HG02759 (cell line): ENCODE data around the gene OOSP2.
"Not testable (repeated sequence)": the region's sequence is repeated elsewhere in the genome, so short reads cannot be mapped to it uniquely, and the experiment has no call there.

Experiments used
- ATAC-seq: cut with Tn5 transposase; IDR thresholded peaks from one replicate; pipeline ENCODE4 v1.9.1; 2021; ENCODE audit warnings: mild to moderate bottlenecking, moderate library complexity; ENCODE audit not compliant: unreplicated experiment

OOSP2 gene, protein sequence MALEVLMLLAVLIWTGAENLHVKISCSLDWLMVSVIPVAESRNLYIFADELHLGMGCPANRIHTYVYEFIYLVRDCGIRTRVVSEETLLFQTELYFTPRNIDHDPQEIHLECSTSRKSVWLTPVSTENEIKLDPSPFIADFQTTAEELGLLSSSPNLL

DNA sequence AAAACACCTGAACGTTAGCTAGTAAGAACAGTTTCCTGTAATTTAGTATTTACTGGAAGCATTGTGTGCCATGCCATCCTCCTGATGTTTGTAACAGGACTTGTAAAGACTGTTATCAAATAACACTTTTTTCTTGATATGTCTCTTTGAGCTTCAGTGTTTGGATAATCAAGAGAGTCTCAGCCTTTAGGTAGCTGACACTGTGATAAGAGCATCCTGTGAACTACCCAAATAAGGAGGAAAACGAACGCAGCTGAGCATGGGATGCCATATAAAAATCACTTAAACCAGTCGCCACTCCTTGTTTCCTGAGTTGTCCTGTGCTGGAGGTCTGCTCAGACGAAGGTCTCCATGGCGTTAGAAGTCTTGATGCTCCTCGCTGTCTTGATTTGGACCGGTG, at the start of gene OOSP2:
Gene OOSP2 (plus strand): TSS at position 301 of the 400 bp plus-strand sequence. CDS start 51 bp downstream, at position 352.
- no peak for ATAC-seq

DNA sequence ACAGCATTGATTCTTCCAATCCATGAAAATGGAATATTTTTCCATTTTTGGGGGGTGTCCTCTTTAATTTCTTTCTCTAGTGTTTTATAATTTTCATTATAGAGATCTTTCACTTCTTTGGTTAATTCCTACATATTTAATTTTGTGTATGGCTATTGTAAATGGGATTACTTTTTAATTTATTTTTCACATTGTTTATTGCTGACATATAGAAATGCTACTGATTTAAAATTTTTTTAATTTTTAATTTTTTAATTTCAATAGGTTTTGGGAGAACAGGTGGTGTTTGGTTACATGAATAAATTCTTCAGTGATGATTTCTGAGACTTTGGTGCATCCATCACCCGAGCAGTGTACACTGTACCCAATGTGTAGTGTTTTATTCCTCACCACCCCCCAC, 49.8 kb upstream of the OOSP2 start:
- ATAC-seq = no peak

DNA sequence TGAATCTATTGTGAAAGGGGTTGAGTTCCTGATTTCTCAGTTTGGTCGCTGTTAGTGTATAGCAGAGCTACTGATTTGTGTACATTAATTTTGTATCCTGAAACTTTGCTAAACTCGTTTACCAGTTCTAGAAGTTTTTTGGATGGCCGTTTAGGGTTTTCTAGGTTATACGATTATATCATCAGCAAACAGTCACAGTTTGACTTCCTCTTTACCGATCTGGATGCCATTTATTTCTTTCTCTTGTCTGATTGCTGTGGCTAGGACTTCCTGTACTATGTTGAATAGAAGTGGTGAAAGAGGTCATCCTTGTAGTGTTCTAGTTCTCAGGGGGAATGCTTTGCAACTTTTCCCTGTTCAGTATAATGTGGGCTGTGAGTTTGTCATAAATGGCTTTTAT, 47.8 kb upstream of the OOSP2 start:
- no peak for ATAC-seq

DNA sequence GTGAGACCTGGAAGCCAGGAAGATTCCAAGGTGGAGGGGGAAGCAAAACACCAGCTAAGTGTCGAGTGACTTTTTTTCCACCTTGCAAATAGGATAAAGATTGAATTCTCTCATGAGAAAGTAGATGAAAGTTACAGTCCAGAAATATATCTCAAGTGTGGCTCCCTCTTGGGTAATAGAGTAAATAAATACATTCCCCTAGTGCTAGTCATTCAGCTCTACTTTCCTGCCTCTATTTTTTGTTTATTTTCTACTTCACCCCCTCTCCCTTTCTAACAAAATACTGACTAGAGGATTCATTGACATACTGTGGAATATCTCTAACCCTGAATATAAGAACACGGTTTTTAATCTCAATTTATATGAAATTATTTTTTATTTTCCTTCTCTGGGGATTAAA, 42.4 kb upstream of the OOSP2 start:
- no peak for ATAC-seq

DNA sequence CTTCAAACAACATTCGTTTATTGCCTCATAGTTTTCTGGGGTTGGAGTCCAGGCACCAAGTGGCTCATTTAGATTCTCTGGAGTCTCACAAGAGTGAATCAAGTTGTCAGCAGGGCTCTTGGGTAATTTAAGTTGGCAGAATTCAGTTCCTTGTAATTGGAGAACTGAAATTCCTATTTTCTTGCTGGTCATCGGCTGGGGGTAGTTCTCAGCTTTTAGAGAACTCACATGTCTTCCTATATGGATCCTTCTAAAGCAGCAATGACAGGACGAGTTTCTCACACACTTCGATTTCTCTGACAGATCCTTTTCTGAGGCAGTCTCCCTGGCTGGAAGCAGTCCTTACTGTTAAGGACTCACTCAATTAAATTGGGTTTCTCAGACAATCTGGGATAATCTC, 40.5 kb upstream of the OOSP2 start:
- no peak for ATAC-seq

DNA sequence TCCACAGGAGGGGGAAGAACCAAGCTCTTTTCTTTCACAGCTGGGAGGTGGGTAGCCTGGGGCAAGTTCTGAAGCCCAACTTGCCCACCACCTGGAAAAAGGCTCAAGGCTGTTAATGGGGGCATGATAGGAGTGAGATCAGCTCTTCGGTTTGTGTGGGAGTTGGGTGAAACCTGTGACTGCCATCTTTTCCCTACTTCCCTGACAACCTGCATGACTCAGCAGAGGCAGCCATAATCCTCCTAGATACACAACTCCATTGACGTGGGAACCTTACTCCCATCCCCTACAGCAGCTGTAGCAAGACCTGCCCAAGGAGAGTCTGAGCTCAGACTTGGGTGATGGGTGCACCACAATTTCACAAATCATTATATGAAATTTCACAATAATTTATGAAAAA, 36.5 kb upstream of the OOSP2 start:
- ATAC-seq = no peak

DNA sequence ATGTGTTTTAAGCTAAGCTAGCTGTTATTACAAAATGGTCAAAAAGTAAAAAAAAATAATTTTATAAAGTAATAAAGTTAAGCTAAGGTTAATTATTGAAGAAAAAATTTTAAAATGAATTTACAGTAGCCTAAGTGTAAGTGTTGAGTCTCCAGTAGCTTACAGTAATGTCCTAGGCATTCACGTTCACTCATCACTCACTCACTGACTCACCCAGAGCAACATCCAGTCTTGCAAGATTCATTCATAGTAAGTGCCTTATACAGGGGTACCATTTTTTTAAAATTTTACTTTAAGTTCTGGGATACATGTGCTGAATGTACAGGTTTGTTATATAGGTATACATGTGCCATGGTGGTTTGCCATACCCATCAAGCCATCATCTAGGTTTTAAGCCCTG, 34.8 kb upstream of the OOSP2 start:
- ATAC-seq = no peak

DNA sequence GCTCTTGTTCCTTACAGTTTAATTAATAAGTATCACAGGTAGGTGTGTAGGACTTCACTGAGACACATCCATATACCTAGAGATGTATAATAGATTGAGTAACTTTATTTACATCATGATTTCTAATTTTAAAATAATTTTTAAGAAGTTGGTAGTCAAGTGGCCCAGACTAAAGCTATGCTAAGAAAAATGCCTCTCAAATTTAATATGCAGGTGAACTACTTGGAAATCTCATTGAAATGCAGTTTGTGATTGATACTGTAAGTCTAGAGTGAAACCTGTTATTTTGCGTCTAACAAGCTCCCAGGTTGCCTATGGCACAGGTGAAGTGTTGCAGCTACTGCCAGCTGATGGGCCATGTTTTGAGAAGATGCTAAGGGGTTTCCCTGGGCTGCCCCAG, 23.3 kb upstream of the OOSP2 start, which contains the start of gene OOSP4B:
Gene OOSP4B (plus strand): TSS at position 301 of the 400 bp plus-strand sequence.
- ATAC-seq = no peak

DNA sequence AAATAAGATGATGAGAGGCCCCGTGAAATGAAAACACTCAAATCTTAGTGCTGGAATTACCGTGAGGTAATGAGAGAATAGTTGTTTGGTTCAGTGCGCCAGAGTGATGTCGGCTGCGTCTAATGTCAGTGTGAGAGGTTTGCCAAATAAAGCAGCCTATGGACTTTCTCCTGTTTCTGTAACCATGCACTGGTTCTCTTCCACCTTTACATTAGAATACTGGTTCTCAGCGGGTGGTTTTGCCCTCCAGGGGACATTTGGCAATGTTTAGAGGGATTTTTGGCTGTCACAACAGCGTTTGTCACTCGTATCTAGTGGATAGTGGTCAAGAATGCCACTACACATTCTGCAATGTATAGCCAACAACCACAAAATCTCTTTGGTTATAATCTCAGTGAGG, 22.2 kb upstream of the OOSP2 start:
- no peak for ATAC-seq

DNA sequence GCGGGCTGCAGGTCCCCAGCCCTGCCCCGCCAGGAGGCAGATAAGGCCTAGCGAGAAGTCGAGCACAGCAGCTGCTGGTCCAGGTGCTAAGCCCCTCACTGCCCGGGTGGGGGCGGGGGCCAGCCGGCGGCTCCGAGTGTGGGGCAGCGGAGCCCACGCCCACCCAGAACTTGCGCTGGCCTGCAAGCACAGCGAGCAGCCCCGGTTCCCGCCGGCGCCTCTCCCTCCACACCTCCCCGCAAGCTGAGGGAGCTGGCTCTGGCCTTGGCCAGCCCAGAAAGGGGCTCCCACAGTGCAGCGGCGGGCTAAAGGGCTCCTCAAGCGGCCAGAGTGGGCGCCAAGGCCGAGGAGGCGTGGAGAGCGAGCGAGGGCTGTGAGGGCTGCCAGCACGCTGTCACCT, 19.8 kb upstream of the OOSP2 start:
- ATAC-seq = not testable (repeated sequence)

DNA sequence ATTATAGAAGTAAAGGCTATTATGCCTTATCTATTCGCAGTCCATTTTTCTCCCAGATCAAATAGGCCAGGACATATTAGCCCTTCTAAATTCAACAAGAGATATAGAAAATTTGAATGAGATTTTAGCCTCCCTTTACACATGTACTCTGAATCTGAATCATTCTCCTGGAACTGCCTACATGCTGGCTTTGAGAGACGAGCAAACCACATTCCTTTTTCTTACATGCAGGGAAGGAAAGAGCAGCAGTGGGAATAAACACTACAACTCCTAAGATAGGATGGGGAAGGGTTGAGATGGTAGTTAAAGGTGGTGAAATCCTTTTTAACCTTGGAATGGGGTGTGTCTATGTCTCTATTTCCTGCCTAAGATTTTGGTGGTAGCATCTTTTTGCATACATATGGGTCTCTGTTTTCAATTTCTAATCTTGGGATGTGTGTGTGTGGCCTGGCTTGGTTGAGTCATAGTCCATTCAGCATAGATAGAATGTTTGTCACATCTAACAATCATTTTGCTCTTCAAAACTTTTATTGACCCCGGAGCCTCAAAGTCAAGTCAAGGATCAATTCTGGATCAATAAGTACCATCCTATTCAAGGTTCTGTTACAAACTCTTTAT, 11.1 kb upstream of the OOSP2 start:
- ATAC-seq = no peak

DNA sequence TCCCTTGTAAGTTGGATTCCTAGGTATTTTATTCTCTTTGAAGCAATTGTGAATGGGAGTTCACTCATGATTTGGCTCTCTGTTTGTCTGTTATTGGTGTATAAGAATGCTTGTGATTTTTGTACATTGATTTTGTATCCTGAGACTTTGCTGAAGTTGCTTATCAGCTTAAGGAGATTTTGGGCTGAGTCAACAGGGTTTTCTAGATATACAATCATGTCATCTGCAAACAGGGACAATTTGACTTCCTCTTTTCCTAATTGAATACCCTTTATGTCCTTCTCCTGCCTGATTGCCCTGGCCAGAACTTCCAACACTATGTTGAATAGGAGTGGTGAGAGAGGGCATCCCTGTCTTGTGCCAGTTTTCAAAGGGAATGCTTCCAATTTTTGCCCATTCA, 10.2 kb downstream of the OOSP2 start:
- not testable (repeated sequence) for ATAC-seq

DNA sequence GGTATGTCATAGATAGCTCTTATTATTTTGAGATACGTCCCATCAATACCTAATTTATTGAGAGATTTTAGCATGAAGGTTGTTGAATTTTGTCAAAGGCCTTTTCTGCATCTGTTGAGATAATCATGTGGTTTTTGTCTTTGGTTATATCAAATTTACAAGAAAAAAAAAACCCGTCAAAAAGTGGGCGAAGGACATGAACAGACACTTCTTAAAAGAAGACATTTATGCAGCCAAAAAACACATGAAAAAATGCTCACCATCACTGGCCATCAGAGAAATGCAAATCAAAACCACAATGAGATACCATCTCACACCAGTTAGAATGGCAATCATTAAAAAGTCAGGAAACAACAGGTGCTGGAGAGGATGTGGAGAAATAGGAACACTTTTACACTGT, 10.6 kb downstream of the OOSP2 start:
- ATAC-seq = not testable (repeated sequence)

DNA sequence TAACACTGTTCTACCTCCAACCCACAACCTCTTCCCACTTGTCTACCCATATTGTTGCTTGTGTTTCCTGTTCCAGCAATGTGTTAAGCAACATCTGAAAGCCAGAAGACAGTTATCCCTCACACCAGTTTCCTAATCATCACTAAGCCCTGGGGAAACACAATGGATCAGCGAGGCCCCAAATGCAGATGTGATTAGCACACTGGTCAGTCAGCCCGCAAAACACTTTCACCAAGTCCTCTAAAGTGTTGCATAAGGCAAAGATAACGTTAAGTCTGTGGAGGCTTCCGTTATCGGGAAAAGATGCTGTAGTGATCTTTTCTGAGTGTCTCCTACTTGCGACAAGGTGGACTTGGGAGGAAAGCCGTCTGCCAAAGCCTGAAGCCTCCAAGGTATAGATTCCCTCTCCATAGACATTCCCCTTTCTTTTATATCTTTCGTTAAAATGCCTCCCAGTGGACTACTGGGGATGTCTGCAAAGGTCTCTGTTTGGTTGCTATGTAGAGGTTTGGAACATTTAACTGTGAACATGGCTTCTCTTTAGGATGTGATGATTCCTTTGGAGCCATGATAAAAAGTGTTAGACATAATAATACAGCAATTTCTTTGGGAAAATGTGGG, 16.2 kb downstream of the OOSP2 start, which contains the start of gene MS4A3:
Gene MS4A3 (plus strand): TSS at position 317 of the 621 bp plus-strand sequence. CDS start 4,496 bp downstream, outside the sequence.
- no peak for ATAC-seq

DNA sequence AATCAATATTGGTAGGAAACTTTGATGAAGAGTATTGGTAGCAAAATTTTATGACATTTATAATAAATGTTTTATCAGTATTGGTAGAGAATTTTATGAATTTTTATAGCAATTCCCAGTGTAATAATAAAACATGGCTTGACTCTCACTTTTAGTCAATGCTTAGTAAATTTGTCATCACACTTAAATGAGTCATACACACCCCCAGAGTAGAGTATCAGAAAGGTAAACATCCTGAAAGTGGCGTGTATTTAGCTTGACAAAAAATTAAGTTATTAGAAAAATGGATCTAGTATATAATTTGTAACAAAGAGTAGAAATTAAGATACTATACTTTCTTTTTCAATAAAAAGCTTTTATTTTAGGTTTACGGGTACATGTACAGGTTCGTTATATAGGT, 18.8 kb downstream of the OOSP2 start:
- ATAC-seq = no peak

DNA sequence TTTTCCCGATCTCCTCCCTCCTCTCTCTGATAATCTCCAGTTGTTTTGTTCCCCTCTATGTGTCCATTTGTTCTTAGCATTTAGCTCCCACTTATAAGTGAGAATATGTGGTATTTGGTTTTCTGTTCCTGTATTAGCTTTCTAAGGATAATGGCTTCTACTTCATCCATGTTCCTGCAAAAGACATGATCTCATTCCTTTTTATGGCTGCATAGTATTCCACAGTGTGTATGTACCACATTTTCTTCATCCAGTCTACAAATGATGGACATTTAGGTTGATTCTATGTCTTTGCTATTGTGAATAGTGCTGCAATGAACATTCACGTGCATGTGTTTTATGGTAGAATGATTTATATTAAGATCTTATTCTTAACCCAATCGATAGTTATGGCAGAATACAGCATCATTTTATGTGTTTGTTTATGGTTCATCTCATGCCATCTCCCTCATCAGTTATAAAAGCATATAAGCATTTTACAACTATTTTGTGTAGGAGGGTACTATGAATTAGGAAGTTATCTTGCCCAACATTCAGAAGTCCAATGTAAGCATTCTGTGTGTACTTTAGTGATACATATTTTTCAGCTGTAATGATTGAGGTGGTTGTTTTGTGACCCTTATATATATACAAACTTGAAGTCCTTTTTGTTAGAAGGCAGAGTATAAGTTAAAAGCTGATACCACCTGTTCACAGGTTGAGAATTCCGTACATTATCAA, 19.5 kb downstream of the OOSP2 start:
- ATAC-seq = no peak

DNA sequence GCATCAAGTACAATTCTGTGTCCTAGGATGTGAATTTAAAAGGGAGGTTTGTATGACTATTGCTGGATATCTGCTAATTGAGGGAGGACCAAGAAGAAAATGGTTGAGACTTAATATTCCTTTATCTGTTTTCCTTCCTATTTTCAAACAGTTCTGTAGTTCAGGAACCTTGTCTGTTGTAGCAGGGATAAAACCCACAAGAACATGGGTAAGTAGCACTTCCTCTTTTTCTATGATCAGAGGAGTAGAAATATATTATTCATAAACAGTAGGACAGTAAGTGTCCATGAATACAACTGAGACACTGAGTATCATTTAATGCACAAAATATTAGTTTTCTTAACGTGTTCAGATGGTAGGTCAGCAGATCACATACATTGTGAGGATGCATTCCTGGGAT, 23.9 kb downstream of the OOSP2 start:
- ATAC-seq = no peak

DNA sequence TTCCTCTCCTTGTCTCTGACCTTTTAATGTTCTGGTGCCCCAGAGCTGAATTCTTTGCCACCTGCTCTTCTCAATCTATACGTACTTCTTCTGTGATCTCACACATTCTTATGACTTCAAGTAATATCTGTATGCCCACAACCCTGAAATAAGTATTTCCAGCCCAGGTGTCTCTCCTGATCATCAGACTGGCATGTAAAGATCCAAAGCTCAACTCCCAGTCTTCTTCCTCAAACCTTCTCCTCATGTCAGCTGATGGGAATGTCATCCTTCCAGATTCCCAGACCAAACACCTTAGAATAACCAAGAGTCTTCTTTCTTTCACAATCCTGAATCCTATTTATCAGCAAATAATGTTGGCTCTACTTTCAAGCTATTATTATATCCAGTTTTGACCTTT, 25.6 kb downstream of the OOSP2 start:
- no peak for ATAC-seq

DNA sequence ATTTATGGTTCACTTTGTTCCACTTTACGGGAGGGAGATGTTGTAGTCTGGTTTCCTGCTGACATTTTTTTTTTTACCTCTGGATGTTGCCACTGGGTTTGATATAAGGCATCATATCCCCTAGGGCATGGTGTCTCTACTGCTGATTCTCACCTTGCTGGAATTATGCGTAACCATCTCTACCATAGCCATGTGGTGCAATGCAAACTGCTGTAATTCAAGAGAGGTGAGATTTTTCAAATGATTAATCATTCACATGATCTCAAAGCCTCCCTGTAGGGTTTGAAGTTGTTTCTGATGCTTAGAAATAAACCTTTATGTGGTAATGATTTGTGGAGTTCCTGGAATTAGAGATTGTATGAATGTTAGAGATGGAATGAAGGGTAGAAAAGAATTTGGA, 29.2 kb downstream of the OOSP2 start:
- no peak for ATAC-seq

DNA sequence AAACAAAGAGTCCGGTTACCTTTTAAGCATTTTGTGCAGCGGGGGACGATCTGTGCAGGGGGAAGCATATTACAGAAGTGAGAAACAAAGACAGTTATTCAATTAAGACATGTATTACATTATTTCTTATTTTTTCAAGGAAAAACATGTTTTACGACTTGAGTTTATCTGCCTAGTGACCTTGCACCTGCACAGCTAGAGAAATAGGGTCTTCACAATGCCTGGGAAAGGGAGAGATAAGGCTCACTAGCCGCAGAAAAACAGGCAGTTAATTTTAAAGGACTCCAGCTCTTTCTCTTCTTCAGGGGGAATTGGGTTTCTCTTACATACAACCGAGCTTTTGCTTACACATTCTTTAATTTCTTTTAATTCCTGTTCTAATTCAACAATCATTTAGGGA, 31.4 kb downstream of the OOSP2 start:
- not testable (repeated sequence) for ATAC-seq

DNA sequence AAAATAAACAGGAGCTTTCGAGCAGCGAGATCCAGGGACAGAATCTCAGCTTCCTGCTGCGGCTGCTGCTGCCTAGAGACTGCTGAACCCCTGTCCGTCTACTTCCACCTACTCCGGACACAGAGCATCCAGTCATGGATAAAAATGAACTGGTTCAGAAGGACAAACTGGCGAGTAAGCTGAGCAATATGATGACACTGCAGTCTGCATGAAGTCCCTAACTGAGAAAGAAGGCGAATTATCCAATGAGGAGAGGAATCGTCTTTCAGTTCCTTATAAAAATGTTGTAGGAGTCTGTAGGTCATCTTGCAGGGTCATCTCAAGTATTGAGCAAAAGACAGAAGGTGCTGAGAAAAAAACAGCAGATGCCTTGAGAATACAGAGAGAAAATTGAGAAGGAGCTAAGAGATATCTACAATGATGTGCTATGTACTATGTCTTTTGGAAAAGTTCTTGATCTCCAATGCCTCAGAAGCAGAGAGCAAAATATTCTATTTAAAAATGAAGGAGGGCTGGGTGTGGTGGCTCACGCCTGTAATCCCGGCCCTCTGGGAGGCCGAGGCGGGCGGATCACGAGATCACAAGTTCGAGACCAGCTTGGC, 37.1 kb downstream of the OOSP2 start:
- ATAC-seq = no peak
